Measurements from ENCODE around the gene OR5B12.

DNA sequence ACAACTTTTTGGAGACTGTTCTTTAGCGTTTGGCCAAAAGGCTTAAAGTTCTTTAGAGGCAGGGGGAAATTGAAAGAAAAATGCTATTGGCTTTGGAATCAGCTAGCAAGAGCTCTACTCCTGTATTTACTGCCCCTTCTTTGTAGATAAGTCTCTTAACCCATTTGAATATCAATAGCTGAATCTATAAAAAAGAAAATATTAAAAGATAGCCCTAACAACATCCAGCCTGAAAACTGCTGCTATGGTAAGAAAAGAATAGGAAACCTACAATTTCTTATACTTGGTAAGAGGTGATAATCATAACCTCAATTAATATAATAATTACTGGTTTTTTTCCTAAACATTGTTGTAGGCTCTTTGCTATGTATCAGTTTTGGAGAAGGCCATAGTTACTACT, at the start of gene OR5B12:
- TF ChIP-seq, protein P1, sequence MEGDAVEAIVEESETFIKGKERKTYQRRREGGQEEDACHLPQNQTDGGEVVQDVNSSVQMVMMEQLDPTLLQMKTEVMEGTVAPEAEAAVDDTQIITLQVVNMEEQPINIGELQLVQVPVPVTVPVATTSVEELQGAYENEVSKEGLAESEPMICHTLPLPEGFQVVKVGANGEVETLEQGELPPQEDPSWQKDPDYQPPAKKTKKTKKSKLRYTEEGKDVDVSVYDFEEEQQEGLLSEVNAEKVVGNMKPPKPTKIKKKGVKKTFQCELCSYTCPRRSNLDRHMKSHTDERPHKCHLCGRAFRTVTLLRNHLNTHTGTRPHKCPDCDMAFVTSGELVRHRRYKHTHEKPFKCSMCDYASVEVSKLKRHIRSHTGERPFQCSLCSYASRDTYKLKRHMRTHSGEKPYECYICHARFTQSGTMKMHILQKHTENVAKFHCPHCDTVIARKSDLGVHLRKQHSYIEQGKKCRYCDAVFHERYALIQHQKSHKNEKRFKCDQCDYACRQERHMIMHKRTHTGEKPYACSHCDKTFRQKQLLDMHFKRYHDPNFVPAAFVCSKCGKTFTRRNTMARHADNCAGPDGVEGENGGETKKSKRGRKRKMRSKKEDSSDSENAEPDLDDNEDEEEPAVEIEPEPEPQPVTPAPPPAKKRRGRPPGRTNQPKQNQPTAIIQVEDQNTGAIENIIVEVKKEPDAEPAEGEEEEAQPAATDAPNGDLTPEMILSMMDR (IDR thresholded peaks at IDR 0.05) = no peak
- TF ChIP-seq EP300 (IDR thresholded peaks at IDR 0.05) (no peak), POLR2AphosphoS5 (IDR thresholded peaks at IDR 0.05) (no peak), POLR2A (IDR thresholded peaks at IDR 0.05) (no peak)
